Lower leg skin (tissue), 4 donors: ENCODE data around the gene COX6A1. TPM values are rescaled to one million over a fixed set of nuclear protein-coding genes. Genes with fewer than 3 reads are reported as not detected.

Source experiments
- DNase-seq, 2 donors: peaks; one replicate each; pipeline ENCODE4 v3.0.0-alpha.2; 2019; ENCODE audit warnings: low spot score in 2 of 2
- H3K4me3 ChIP-seq: fragments of 200-600 bp; sonication (generic); 2 replicates; pipeline ENCODE4 v1.5.1; 2017; ENCODE audit warnings: mild to moderate bottlenecking, low read depth; ENCODE audit not compliant: poor library complexity, severe bottlenecking
- POLR2A ChIP-seq, 2 donors: fragments of 450-650 bp; IDR thresholded peaks; one replicate each; pipeline ENCODE4 v1.6.1; 2016 to 2017; ENCODE audit warnings: antibody characterized with exemption in 2 of 2, mild to moderate bottlenecking in 1 of 2, moderate library complexity in 1 of 2
- WGBS, 2 donors: methylation state at CpG; one replicate each; pipeline ENCODE4 v1.1.5; 2018; 5-methylcytosine and 5-hydroxymethylcytosine counted together
- intact Hi-C: fragments of 100-400 bp; cut with DNase I; formaldehyde crosslinking; loops from one replicate; pipeline ENCODE4 v1.15.0; 2023; ENCODE audit warnings: low total_unique reads
- total RNA-seq, 4 donors: library from RNA; depleted of rRNA; stranded (reverse); fragments of >200 nt; gene quantifications; one replicate each; pipeline ENCODE4 v1.1.0, GENCODE V29; 2016
- TF ChIP-seq, protein P1 (sequence below), 3 donors: fragments of 450-650 bp; IDR thresholded peaks; one replicate each; pipeline ENCODE4 v1.5.1; 2016; ENCODE audit warnings: antibody characterized with exemption in 3 of 3, mild to moderate bottlenecking in 3 of 3, moderate library complexity in 2 of 3

Gene COX6A1
- total RNA-seq, 4 donors from 2014 or later = 638 to 834 (median 702) TPM

DNA sequence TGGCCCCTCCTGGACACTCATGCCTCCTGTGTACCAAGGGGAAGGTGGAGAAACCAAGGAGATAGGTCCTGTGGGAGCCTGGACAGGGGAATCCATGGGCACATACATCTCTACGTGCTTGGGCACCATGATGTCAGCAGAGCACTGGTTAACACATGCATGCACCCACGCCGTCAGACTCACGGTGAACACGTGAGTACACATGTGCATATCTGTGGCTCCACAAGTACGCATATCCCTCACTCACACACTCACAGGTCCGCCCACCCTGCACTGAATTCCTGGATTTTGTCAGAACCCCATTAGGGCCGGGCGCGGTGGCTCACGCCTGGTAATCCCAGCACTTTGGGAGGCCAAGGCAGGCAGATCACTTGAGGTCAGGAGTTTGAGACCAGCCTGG lies 29.1 kb upstream of the COX6A1 start:
- WGBS, 2 donors = 88 to 96% methylated on average over 11 of the region's 11 CpGs
- no peak overlapping the region for H3K4me3 ChIP-seq
- DNase-seq = no peak
- intact Hi-C loops = no loop called here
- TF ChIP-seq POLR2A (IDR thresholded peaks at IDR 0.05) = no peak
- TF ChIP-seq, protein P1, sequence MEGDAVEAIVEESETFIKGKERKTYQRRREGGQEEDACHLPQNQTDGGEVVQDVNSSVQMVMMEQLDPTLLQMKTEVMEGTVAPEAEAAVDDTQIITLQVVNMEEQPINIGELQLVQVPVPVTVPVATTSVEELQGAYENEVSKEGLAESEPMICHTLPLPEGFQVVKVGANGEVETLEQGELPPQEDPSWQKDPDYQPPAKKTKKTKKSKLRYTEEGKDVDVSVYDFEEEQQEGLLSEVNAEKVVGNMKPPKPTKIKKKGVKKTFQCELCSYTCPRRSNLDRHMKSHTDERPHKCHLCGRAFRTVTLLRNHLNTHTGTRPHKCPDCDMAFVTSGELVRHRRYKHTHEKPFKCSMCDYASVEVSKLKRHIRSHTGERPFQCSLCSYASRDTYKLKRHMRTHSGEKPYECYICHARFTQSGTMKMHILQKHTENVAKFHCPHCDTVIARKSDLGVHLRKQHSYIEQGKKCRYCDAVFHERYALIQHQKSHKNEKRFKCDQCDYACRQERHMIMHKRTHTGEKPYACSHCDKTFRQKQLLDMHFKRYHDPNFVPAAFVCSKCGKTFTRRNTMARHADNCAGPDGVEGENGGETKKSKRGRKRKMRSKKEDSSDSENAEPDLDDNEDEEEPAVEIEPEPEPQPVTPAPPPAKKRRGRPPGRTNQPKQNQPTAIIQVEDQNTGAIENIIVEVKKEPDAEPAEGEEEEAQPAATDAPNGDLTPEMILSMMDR (IDR thresholded peaks at IDR 0.05) = no peak

DNA sequence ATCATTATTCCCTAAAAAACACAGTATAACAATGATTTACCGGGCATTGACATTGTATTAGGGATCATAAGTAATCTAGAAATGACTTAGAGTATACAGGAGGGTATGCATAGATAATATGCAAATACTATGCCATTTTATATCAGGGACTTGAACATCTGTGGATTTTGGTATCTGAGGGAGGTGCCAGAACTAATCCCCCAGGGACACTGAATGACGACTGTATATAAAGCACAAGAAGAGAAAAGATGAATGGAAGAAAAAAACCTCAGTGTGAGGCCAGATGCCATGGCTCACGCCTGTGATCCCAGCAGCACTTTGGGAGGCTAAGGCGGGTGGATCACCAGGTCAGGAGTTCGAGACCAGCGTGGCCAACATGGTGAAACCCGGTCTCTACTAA lies 25.5 kb upstream of the COX6A1 start:
- no peak overlapping the region for H3K4me3 ChIP-seq
- WGBS, 2 donors = 79 to 84% methylated on average over 7 of the region's 7 CpGs
- TF ChIP-seq, protein P1 (IDR thresholded peaks at IDR 0.05) = no peak
- TF ChIP-seq POLR2A (IDR thresholded peaks at IDR 0.05) = no peak
- intact Hi-C loops = no loop called here
- no peak for DNase-seq

DNA sequence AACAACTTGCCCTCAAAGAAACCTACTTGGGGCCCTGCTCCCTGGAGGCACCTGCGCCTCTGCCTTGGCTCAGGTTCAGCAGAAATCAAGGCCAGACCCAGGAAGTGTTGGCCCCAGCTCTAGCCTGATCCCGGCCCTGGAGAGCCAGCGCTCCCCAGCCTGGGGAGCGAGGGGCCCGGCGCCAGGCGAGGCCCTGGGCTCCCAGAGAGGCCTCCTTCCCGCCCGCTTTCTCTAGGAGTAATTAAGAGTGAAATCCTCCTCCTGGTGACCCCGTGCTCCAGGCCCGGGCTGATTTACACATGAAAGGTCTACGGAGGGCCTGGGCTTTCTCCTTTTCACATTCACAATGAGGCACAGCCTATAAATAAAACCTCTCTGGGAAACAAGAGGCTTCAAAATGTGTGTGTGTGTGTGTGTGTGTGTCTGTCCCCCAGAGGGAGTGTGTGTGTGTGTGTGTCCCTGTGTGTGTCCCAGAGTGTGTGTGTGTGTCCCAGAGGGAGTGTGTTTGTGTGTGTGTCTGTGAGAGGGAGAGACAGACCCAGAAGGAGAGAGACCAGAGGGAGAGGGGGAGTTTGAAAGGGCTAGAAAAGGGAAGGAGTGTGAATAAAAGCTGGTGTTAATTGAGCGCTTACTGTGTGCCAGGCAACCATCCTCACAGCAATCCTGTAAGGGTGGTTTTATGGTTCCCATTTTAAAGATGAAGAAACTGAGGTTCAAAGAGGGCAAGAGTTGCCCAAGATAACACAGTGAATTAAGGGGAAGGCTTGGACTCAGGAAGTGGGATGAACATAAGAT lies 23.8 kb upstream of the COX6A1 start:
- no peak overlapping the region for H3K4me3 ChIP-seq
- 30 to 36% methylated on average over 12 to 13 of the region's 13 CpGs for WGBS, 2 donors
- TF ChIP-seq, protein P1 (IDR thresholded peaks at IDR 0.05) = no peak
- no peak for TF ChIP-seq POLR2A (IDR thresholded peaks at IDR 0.05)
- intact Hi-C loops = no loop called here
- DNase-seq = no peak

DNA sequence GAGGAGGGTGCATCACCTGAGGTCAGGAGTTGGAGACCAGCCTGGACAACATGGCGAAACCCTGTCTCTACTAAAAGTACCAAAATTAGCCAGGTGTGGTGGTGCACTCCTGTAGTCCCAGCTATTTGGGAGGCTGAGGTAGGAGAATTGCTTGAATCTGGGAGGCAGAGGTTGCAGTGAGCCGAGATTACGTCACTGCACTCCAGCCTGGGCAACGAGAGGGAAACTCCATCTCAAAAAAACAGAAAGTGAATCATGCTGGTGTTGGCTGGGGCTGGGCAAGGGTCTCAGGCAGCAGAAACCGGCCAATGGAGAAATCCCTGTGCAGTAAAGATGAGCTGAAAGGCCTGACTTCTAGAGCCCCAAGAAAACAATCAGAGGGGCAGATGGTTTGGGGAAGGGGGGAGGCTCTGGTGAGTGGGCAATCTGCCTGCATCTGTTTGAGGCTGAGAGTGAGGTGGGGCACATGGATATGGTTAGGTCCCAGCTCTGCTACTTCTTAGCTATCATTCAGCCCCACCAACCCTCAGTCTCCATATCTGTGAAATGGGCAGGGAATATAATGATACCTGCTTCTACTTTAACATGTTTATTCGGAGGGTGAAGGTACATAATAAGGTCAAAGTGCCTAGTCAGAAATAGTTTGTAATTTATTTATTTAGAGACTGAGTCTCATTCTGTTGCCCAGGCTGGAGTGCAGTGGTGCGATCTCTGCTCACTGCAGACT lies 21.3 kb upstream of the COX6A1 start:
- H3K4me3 ChIP-seq = no peak overlapping the region
- no peak for DNase-seq
- intact Hi-C loops = no loop called here
- WGBS, 2 donors = 77 to 79% methylated on average over 7 of the region's 7 CpGs
- TF ChIP-seq, protein P1 (IDR thresholded peaks at IDR 0.05) = no peak
- no peak for TF ChIP-seq POLR2A (IDR thresholded peaks at IDR 0.05)

DNA sequence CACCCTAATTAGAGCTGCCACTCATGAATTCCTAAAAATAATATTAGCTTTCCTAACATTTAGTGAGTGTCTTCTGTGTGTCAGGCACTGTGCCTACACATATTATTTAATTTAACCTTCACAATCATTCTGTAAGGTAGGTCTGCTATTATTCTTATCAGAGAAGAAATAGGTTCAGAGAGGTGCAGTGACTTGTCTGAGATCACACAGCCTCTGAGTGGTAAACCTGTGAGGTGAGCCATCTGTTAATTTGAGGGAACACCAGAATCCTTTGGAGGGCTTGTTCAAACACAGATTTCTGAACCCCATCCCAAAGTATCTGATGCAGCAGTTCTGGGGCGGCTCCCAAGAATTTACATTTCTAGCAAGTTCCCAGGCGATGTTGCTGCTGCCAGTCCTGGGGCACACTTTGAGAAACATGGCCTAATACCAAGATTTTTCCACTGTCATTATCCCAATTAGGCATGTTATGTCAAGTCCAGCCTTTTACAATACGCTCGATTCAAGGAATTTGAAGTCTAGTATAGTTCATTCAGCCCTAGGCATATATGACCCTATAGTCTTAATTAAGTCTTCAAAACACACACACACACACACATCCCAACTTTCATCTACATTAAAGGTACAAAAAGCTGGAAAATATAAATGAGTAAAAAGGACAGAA lies 19.9 kb upstream of the COX6A1 start:
- intact Hi-C loops = no loop called here
- 61 to 62% methylated on average over 4 of the region's 4 CpGs for WGBS, 2 donors
- no peak for DNase-seq
- H3K4me3 ChIP-seq = no peak overlapping the region
- TF ChIP-seq, protein P1 (IDR thresholded peaks at IDR 0.05) = no peak
- no peak for TF ChIP-seq POLR2A (IDR thresholded peaks at IDR 0.05)
